AG04449 (cell line): Measurements from ENCODE around the gene B4GALT4.
"Not testable (repeated sequence)": the region's sequence is repeated elsewhere in the genome, so short reads cannot be mapped to it uniquely, and the experiment has no call there.

Experiments
- CTCF ChIA-PET: fragments of 350-600 bp; formaldehyde crosslinking; extraction: SDS; loops from one replicate; lab custom pipeline; 2021; ENCODE audit warnings: antibody characterized with exemption; lab: Yijun Ruan, JAX
- POLR2A ChIA-PET: fragments of 400-600, 350-600 bp; formaldehyde crosslinking; extraction: SDS; loops from one replicate; lab custom pipeline; 2020; ENCODE audit warnings: antibody characterized with exemption, inconsistent platforms; lab: Yijun Ruan, JAX
- DNase-seq: peaks from one replicate; pipeline ENCODE4 v3.0.0-alpha.2; 2010; ENCODE audit warnings: low read depth, low spot score
- H3K4me3 ChIP-seq: 2 replicates; pipeline ENCODE4 v1.5.1; 2011; ENCODE audit warnings: low read depth, mild to moderate bottlenecking, control low read depth, low read length
- TF ChIP-seq, protein P1 (sequence below): IDR thresholded peaks from one replicate; pipeline ENCODE4 v1.5.1; 2011; ENCODE audit warnings: mild to moderate bottlenecking, moderate library complexity, low read length, control low read depth, inconsistent platforms; ENCODE audit not compliant: insufficient read depth; ENCODE audit errors: missing control alignments

B4GALT4 gene

DNA sequence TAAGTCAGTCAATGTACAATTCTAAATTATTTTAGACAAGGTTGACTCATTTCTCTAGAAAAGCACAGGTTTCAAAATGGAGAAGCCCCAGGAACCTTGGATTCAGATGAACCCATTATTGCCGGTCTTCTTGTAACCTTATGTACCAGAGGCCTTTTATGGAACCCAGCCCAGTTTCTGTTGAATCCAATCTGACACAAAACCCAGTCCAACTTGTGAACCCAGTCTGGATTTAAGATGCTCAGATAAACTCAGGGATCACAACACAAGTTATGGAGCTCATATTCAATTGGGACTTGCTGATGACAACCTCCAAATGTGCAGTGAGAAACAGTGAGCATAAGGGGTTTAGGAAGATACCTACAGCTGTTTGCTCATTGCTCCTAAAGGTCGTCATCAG, 16.4 kb upstream of the B4GALT4 start:
- TF ChIP-seq, protein P1, sequence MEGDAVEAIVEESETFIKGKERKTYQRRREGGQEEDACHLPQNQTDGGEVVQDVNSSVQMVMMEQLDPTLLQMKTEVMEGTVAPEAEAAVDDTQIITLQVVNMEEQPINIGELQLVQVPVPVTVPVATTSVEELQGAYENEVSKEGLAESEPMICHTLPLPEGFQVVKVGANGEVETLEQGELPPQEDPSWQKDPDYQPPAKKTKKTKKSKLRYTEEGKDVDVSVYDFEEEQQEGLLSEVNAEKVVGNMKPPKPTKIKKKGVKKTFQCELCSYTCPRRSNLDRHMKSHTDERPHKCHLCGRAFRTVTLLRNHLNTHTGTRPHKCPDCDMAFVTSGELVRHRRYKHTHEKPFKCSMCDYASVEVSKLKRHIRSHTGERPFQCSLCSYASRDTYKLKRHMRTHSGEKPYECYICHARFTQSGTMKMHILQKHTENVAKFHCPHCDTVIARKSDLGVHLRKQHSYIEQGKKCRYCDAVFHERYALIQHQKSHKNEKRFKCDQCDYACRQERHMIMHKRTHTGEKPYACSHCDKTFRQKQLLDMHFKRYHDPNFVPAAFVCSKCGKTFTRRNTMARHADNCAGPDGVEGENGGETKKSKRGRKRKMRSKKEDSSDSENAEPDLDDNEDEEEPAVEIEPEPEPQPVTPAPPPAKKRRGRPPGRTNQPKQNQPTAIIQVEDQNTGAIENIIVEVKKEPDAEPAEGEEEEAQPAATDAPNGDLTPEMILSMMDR = no peak
- no peak for DNase-seq
- ChIA-PET CTCF (interaction anchor here (1.1 to 3.0 kb wide), 4 partner anchors 12 to 96 kb away, joined by 4 to 17 read pairs (median 9); partner anchors contain the start of gene B4GALT4), POLR2A (interaction anchor here (0.6 kb wide), 1 partner anchor 37 kb away, joined by 3 read pairs; the partner anchor contains the start of gene ARHGAP31)
- no peak overlapping the region for H3K4me3 ChIP-seq

DNA sequence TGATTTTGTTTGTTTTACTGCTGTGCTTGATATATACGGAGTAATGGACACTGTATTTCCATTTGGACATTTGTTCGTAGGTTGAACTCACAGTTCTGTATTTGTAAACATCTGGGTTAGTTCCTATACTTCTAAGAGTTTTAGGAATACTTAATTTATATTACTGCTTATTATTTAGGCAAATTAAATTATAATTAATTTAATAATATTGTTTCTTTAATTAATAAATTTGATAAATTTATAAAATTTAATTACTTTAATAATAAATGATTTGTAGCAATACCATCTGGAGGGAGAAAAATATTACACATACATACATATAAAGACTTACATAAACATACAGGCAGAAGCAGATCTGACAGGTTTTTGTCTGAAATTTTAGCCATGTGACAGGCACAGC, 14.5 kb upstream of the B4GALT4 start:
- DNase-seq = no peak
- ChIA-PET POLR2A (no interaction called here), CTCF (no interaction called here)
- TF ChIP-seq, protein P1 = no peak
- H3K4me3 ChIP-seq = no peak overlapping the region

DNA sequence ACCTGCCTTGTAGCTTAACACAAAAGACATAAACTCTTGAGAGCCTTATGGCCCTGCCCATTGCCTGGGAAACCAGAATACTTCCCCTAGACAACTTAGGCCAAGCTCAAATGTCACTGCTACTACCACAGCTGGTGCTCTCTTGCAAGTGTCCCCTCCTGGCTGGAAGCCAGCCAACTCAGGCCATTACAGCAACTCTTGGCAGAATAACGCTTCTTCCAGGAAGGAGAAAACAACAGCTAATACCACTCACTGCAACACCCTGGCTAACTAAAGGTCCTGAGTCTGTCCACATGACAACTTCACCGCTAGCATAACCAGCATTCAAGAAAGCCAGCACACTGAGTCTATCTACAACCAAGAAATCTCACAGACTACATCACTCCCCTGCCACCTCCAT, 5.1 kb upstream of the B4GALT4 start:
- ChIA-PET POLR2A (no interaction called here), CTCF (interaction anchor here (0.6 to 7.0 kb wide), 7 partner anchors 9 to 107 kb away, joined by 3 to 173 read pairs (median 3); partner anchors contain the start of gene TEX55)
- TF ChIP-seq, protein P1 = no peak

DNA sequence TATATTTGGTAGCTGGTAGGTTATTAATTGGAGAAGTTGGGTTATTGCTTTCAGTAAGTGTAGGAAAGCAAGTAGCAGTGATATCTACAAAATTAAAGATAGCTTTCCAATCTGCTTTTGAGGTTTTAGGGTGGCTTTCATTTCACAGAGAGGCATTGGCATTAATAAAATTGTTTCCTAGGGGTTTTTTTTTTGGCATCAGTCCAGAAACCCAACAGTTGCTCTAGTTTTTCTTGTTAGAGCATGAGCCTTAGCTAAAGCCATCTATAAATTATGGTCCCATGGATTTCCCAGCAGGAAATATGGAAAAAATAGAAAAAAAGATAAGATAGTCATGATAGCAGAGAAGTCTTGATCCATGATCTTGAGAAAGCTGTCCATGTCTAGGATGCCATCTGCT, 3.0 kb upstream of the B4GALT4 start:
- no peak for DNase-seq
- POLR2A ChIA-PET = interaction anchor here (0.7 kb wide), 1 partner anchor 202 kb away, joined by 3 read pairs; no protein-coding TSS in a partner anchor
- TF ChIP-seq, protein P1 = no peak
- H3K4me3 ChIP-seq = no peak overlapping the region
- CTCF ChIA-PET = interaction anchor here (0.7 to 7.0 kb wide), 6 partner anchors 9 to 359 kb away, joined by 3 to 173 read pairs (median 4); partner anchors contain the start of gene TEX55

More for the DNA sequence above, 5.1 kb upstream of the B4GALT4 start:
- DNase-seq = no peak
- H3K4me3 ChIP-seq = no peak overlapping the region

DNA sequence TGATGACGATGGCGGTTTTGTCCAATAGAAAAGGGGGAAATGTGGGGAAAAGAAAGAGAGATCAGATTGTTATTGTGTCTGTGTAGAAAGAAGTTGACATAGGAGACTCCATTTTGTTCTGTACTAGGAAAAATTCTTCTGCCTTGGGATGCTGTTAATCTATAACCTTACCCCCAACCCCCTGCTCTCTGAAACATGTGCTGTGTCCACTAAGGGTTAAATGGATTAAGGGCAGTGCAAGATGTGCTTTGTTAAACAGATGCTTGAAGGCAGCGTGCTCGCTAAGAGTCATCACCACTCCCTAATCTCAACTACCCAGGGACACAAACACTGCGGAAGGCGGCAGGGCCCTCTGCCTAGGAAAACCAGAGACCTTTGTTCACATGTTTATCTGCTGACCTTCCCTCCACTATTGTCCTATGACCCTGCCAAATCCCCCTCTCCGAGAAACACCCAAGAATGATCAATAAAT, 2.4 kb upstream of the B4GALT4 start:
- ChIA-PET POLR2A (interaction anchor here (0.7 kb wide), 1 partner anchor 203 kb away, joined by 3 read pairs; no protein-coding TSS in a partner anchor), CTCF (interaction anchor here (0.7 to 7.0 kb wide), 3 partner anchors 8 to 99 kb away, joined by 4 to 173 read pairs (median 4); partner anchors contain the start of gene TEX55)
- H3K4me3 ChIP-seq, DNase-seq: not testable (repeated sequence)

DNA sequence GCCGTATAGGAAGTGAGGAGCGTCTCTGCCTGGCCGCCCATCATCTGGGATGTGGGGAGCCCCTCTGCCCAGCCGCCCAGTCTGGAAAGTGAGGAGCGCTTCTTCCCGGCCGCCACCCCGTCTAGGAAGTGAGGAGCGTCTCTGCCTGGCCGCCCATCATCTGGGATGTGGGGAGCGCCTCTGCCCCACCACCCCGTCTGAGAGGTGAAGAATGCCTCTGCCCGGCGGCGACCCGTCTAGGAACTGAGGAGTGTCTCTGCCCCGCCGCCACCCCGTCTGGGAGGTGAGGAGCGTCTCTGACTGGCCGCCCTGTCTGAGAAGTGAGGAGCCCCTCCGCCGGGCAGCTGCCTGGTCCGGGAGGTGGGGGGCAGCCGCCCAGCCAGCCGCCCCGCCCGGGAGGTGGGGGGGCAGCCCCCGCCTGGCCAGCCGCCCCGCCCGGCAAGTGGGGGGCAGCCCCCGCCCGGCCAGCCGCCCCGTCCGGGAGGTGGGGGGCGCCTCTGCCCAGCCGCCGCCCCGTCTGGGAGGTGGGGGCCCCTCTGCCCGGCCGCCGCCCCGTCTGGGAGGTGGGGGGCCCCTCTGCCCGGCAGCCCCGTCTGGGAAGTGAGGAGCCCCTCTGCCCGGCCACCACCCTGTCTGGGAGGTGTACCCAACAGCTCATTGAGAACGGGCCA, 1.8 kb upstream of the B4GALT4 start:
- DNase-seq, H3K4me3 ChIP-seq, POLR2A ChIA-PET: not testable (repeated sequence)
- CTCF ChIA-PET = interaction anchor here (1.3 to 7.0 kb wide), 15 partner anchors 14 to 438 kb away, joined by 3 to 173 read pairs (median 7); partner anchors contain the start of gene TEX55

DNA sequence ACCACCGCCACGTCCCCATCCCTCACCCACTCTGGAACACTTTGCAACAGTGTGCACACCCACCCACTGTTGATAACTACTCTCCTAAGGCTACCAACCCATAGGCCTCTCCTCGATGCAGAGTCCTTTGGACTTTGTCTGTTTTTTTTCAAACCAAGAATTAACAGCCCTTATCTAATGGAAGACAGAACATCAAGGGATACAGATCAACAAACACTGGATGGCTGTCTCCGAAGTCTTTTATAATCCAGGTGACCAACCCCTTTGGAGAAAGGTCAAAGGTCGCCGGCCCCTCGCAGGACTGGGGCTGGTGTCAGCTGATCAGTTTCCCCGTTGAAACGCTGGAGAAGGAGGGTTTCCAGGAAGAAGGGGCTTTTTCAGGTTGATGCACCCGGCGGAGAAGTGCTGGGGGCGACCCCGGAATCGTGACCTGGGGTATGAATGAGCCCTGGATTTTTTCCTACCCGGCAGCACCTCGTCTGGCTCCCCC, 532 bp downstream of the B4GALT4 start:
- POLR2A ChIA-PET = interaction anchor here (1.0 to 1.5 kb wide), 3 partner anchors 55 to 258 kb away, joined by 3 to 6 read pairs (median 3); partner anchors contain the start of gene TIMMDC1
- peak overlapping the region; percentile 79 for H3K4me3 ChIP-seq
- no peak for DNase-seq
- CTCF ChIA-PET = interaction anchor here (1.1 to 7.0 kb wide), 20 partner anchors 9 to 440 kb away, joined by 3 to 173 read pairs (median 8); partner anchors contain the start of genes IGSF11 and TEX55
- TF ChIP-seq, protein P1 = no peak
